Keratinocyte (primary cell): ENCODE results near the gene ADAT3.

ENCODE experiments used
- EZH2 ChIP-seq: IDR thresholded peaks from one replicate; pipeline ENCODE4 v1.6.1; 2012; ENCODE audit warnings: inconsistent platforms, mild to moderate bottlenecking, low read length, moderate library complexity
- TF ChIP-seq, protein P1 (sequence below), 3 experiments: IDR thresholded peaks in 1 of 3; conservative IDR thresholded peaks in 1 of 3; optimal IDR thresholded peaks in 1 of 3; 2 replicates in 2 of 3; 3 replicates in 1 of 3; pipeline versions ENCODE3 to v1.5.1; 2011; ENCODE audit warnings: low read length in 3 of 3, mild to moderate bottlenecking in 3 of 3, moderate library complexity in 2 of 3, control low read depth in 1 of 3, inconsistent platforms in 1 of 3; ENCODE audit not compliant: insufficient read depth in 2 of 3; ENCODE audit errors: extremely low read depth in 1 of 3

DNA sequence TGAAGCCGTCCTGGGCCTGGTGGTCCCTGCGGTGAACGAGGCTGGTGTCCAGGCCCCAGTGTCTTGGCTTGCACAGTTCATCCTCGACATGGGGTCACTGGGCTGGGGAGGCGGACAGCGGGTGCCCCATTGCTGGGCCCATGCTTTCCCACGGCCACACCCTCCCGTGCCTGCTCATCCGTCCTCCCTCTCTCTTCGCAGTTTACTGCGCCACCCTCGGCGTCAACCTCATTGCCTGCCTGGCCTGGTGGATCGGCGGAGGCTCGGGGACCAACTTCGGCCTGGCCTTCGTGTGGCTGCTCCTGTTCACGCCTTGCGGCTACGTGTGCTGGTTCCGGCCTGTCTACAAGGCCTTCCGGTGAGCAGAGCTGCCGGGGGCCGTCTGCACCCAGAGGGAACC is 12.7 kb downstream of the ADAT3 start:
- TF ChIP-seq EZH2, result no peak
- TF ChIP-seq, protein P1, sequence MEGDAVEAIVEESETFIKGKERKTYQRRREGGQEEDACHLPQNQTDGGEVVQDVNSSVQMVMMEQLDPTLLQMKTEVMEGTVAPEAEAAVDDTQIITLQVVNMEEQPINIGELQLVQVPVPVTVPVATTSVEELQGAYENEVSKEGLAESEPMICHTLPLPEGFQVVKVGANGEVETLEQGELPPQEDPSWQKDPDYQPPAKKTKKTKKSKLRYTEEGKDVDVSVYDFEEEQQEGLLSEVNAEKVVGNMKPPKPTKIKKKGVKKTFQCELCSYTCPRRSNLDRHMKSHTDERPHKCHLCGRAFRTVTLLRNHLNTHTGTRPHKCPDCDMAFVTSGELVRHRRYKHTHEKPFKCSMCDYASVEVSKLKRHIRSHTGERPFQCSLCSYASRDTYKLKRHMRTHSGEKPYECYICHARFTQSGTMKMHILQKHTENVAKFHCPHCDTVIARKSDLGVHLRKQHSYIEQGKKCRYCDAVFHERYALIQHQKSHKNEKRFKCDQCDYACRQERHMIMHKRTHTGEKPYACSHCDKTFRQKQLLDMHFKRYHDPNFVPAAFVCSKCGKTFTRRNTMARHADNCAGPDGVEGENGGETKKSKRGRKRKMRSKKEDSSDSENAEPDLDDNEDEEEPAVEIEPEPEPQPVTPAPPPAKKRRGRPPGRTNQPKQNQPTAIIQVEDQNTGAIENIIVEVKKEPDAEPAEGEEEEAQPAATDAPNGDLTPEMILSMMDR (optimal IDR thresholded peaks at IDR 0.05 in 1 of 3, IDR thresholded peaks at IDR 0.05 in 1 of 3, conservative IDR thresholded peaks at IDR 0.05 in 1 of 3; ENCODE audit: extremely low read depth in 1 of 3, insufficient read depth in 2 of 3, low read length in 3 of 3), result no peak
